Activated naive CD8-positive, alpha-beta T cell treated with anti-CD3 and anti-CD28 coated beads, Interleukin-2, amount 50 U/mL, for 16 hours (primary cell): Measurements from ENCODE around the gene COL20A1.
"Not testable (repeated sequence)": the region's sequence is repeated elsewhere in the genome, so short reads cannot be mapped to it uniquely, and the experiment has no call there.

Experiments used
- DNase-seq: peaks from one replicate; pipeline ENCODE4 v3.0.0-alpha.2; 2020; ENCODE audit warnings: low read depth, low spot score

Gene COL20A1

GRCh38 chr20:63292904-63293303, at the start of gene COL20A1:
Gene COL20A1, plus strand, starts transcription at chr20:63293186. Its CDS starts 1,922 bp downstream, at chr20:63295108.
- DNase-seq = no peak

DNA sequence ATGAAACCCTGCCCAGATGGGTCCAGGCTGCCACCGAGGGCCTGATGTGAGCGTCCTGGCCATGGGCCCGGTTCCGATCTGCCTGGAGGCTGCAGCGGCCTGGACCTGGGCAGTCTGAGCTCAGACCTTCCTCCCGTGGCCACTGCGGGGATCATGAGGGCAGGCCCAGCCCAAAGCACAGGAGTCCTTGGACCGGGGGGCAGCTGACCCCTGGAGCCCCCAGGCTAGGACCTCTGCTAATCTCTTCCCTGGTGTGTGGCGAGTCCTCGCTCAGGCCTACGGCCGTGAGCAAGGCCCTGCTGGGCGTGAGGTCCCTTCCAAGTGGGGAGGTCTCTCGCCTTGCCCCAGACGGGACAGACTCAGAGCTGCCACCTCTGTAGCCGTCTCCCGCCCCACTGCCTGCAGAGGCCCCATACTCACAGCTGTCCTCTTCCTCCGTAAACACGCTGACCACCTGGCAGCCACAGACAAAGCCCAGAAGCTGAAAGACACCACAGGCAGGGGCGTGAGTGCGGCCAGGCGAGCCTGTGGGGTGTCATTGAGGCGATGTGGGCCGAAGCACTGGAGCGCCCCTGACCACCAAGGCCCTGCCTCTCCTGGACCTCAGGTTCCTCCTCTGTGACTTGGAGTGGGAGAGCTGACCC, 49.3 kb upstream of the COL20A1 start:
- no peak for DNase-seq

DNA sequence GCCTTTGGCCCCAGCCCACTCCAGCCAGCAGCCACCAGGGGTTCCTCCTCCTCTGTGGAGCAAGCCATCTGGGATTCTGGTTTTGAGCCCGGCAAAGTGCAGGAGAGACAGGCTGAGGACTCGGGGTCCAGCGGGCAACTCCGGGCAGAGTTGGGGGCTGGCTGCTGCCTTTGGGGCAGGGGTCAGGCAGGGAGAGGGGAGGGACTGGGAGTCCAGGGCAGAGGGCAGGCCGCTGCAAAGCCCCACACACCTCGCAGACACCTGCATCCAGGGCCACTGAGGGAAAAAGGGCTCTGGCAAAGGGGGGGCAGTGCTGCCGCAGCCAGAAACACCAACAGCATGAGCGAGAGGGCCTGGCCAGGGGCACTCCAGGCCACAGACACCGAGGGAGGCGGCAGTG, 48.5 kb upstream of the COL20A1 start:
- DNase-seq = no peak

DNA sequence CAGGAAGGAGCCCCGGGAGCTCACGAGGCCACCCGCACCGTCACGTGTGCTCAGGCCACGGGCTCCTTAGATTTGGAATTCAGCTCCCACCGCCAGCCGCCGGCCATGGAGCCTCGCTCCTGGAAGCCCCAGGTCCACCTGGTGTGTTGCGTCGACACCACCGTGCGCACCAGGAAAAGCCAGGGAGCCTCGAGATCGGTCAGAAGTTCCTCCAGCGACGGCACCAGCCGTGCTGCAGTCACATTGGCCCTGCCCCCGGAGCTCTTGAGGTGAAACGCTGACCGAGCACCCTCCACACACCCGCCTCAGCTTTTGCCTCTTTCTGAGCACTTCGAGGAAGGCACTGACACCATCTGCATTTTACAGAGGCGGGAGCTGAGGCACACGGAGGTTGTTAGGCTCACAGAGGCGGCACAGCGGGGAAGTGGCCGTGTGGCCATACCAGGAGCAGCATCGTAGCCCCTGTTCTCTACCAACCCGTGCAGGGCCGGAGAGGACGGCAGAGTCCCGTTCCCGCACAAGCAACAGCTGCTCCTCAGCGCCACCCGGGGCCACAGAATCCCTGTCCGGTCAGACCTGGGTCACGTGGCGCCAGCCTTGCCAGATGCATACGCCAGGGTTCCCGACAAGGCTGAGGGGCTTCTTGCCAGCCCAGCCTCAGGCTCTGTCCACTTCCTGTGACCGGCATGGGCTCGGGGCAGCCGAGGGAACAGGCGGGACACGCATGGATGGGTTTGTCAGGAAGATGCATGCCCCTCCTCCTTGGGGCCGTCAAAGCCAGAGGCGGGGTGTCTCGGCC, 46.3 kb upstream of the COL20A1 start:
- DNase-seq = no peak

DNA sequence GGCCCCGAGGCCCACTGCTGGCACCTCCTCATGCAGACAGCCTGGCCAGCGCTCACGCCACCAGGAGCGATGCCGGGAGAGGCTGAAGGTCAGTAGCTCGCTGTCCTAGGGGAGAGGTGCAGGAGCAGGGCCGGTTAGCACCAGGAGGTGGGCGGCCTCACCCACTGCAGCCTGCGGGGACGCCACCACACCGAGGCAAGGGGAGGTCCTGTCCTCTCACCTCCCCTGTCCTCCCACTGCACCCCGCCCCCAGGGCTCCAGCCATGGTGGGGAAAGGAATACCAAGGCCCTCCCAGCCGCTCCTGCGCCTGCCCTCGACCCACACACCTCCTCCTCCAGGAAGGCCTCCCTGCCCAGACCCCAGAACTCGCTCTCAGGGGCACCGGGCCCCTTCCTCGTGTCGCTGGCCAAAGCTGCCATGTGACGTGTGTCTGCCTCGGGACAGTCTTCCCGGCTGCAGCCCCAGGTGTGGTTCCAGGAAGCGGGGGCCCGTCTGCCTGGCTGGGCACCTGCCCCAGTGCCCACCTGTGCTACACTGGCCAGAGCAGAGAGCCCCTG, 45.2 kb upstream of the COL20A1 start:
- DNase-seq = no peak

DNA sequence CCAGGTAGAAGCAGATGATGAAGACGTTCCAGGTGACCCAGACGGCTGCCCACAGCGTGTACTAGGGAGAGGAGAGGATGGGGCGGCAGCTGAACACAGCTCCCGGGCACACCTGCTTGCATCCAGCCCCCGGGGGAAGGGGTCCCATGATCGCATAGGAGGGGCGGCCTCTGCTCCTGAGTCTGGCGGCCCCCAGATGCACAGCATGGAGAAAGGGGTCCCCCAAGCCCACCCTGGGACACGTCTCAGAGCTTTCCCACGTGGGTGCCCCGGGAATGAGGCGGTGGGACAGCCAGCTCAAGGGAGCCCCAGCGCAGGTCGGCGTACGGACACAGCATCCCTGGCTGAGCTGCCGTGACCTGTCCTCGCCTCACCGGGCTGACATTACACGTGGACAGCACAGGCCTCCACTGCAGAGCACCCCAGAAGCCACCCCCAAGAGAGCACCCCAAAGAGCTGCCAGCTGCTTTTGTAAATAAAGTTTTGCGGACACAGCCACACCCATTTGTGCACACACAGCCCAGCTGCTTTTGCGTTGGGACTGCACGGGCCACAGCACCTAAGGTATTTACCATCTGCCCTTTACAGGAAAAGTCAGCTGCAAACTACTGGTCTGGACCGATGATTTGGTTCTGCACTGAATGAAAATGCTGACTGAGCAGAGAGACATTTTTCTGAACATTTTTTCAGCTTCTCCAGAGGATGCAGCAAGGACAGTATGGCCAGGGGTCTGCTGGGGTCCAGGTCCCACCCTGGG, 44.0 kb upstream of the COL20A1 start:
- DNase-seq = no peak

DNA sequence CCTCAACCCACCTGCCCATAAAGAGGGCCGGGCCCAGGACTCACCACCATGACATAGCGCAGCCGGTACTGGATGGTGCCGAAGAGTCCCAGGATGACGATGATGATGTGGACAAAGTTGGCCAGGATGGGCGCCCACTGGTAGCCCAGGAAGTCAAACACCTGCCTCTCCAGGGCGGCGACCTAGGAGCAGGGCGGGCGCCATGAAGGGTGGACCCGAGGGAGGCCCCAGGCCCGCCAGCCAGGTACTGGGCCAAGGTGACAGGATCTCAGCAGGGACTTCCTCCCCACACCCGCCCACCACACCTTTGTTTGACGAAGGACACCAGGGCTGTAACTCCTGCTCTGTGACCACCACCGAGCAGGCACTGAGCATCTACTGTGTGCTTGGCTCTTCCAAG, 43.1 kb upstream of the COL20A1 start:
- DNase-seq = no peak

DNA sequence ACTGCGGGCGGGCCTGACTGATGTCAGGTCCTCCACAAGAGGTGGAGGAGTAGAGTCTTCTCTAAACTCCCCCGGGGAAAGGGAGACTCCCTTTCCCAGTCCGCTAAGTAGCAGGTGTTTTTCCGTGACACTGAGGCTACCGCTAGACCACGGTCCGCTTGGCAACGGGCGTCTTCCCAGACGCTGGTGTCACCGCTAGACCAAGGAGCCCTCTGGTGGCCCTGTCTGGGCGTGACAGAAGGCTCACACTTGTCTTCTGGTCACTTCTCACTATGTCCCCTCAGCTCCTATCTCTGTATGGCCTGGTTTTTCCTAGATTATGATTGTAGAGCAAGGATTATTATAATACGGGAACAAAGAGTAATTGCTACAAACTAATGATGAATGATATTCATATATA, 41.6 kb upstream of the COL20A1 start:
- DNase-seq = not testable (repeated sequence)

GRCh38 chr20:63252284-63252711, 40.7 kb upstream of the COL20A1 start:
- DNase-seq = no peak

GRCh38 chr20:63253065-63253437, 39.9 kb upstream of the COL20A1 start:
- DNase-seq = no peak

DNA sequence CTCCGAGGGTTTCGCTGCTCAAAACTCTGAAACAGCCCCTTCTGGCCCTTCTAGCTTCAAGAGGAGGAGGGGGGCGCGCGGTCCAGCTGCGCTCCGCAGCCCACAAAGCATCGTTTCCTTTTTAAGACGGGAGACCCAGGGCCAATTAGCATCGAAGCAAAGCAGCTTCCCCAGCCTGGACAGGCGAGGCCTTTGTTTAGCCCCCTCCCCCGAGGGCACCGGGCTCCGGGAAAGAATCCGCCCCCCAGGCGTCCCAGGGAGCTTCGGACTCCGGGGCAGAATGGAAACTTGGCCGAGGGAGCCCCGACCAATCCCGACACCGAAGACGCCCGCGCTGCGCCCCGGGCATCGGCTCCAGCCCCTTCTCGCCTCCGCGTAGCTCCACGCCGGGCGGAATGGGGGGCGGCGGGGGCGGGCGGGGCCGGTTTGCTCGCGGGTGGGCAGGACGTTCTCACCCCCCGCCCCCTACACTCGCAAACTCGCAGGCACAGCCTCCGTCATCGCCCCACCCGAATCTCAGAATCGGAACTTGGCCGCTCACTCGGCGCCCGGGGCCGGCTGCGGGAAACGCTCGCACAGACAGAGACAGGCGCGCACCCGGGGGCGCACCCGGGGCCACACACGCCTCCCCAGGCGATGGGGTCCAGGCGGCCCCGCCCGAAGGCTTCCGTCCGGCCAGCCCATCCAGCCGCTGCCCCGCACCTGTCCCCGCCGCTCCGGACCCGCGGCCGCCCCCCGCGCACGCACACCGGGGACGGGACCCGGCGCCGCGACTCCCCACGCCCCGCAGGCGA, 39.4 kb upstream of the COL20A1 start:
- no peak for DNase-seq

DNA sequence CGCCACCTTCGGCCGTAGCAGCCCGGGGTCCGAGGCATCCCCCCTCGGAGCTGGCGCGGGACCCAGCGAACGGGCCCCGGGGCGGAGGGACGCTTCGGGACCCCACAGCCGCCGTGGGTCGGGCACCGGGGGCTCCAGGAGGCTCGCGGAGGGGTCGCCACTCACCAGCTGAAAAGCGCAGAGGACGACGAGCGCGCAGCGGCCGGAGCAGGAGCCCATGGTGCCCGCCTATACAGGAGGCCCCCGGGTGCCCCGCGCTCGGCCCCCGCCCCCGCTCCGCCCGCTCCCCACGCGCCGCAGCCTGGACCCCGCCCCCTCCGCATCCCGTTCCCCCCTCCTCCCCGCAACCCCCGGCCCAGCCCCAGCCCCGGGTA, 38.8 kb upstream of the COL20A1 start, which contains the start of gene NKAIN4:
NKAIN4 (minus strand) TSS at position 232 of the 374 bp plus-strand sequence; CDS start at position 219, 13 bp downstream.
- DNase-seq = no peak

- no peak for DNase-seq
These were observed 38.2 kb upstream of the COL20A1 start for GRCh38 chr20:63254606-63255384.

DNA sequence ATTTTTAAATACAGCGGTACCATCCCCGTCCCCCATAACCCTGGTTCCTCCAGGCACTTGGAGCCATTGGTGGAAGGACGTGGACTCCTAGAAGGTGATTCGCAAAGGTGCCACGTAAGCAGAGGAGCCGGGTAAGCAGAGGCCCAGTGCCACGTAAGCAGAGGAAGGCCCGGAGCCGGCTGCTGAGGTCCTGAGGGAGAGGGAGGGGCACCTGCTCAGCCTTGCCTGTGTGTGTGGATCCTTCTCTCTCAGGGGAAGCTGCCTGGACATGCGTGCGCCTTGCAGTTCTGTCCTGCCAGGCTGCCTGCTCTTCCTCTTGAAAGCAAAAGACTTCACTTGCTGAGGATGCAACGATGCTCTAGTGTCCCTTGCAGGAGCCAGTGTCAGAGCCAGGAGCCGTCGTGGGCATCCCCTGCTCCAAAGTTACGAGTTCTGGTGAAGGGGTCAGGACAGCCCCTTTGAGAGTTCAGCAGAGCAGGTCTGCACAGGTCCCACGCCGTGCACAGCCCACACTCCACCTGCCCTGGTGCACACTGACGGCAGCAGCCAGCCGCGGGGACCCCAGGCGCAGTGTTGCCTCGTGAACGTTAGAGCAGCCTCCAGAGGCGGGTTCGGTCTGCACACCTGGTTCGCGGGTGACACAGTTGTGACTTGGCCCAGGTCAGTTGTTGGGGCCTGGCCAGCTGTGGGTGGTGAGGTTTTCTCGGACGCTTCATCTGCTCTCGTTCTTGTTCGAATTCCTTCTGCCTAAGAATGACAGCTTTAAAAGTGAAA, 36.9 kb upstream of the COL20A1 start:
- no peak for DNase-seq

- DNase-seq = no peak
These were observed 36.0 kb upstream of the COL20A1 start for GRCh38 chr20:63256954-63257353.

DNA sequence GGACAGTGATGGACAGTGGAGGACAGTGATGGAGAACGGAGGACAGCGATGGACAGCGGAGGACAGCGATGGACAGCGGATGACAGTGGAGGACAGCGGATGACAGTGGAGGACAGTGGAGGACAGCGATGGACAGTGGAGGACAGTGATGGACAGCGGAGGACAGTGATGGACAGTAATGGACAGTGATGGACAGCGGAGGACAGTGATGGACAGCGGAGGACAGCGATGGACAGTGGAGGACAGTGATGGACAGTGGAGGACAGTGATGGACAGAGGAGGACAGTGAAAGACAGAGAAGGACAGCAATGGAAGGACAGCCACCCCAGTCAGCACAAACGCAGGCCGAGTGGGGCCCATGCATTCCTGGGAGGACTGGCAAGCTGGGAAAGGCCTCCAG, 35.4 kb upstream of the COL20A1 start:
- DNase-seq = no peak

DNA sequence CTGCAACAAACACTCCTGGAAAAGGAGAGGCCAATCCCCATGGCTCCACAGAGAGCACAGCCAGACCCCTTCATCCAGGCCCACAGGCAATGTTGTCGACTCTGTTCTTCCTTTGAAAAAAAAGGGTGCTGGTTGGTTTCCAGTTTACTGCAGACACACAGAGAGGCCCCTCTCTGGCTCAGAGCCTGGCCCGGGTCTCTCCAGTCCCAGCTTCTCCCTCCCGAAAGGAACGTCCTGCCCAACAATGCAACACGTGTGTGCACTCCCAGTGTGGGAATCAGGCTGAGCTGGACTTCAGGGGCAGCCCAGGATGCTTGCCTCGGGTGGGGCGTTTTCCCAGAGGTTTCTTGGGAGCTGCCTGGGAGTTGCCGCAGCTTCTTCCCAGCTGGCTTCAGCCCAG, 34.2 kb upstream of the COL20A1 start:
- no peak for DNase-seq

GRCh38 chr20:63259734-63260460, 33.1 kb upstream of the COL20A1 start:
- no peak for DNase-seq

DNA sequence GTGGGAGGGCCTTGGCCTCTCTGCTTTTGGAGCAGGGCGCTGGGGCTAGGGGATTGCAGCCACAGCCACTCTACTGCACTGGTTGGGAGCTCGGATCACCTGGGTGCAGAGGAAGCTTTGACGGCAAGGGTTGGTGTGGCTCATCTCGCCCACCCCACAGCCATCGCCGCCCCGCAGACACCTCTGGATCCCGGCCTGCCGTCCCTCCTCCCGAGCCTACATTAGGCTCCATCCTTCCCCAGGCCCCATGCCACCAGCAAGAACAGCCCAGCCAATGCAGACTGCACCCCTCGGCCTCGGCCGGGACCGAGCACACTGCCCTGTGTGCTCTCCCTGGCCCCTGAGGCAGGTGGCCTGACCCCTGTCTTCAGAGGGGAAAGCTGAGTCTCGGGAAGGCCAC, 32.5 kb upstream of the COL20A1 start:
- DNase-seq = no peak
